ENCODE results near the gene NEDD9. TPM values are rescaled to one million over a fixed set of nuclear protein-coding genes. Genes with fewer than 3 reads are reported as not detected.

The NEDD9 gene
- total RNA-seq, 1 experiment from 2014 or later: 0.17 TPM

- TF ChIP-seq CTCF (IDR thresholded peaks at IDR 0.05 in 2 of 3, conservative IDR thresholded peaks at IDR 0.05 in 1 of 3; ENCODE audit: borderline replicate concordance in 1 of 3, insufficient read depth in 1 of 3, low read depth in 2 of 3, low read length in 2 of 3) (no peak), POLR2A (IDR thresholded peaks at IDR 0.05; ENCODE audit: borderline replicate concordance, extremely low read depth, insufficient read depth, insufficient read length) (no peak), EZH2 (IDR thresholded peaks at IDR 0.05) (no peak), CEBPB (IDR thresholded peaks at IDR 0.05; ENCODE audit: low read depth) (no peak), ZFX (IDR thresholded peaks at IDR 0.05) (no peak)
Observed at GRCh38 chr6:11260249-11261038, 28.0 kb upstream of the NEDD9 start (continued).

GRCh38 chr6:11258260-11259237 lies 26.1 kb upstream of the NEDD9 start:
- H4K20me1 ChIP-seq (ENCODE audit: insufficient read depth): no peaks in the 10 kb centered on the region
- TF ChIP-seq MAX (IDR thresholded peaks at IDR 0.05): no peak
- no peak for TF ChIP-seq SIN3A (IDR thresholded peaks at IDR 0.05; ENCODE audit: low read depth)
- TF ChIP-seq SRF (IDR thresholded peaks at IDR 0.05; ENCODE audit: low read depth): no peak
- no peak for TF ChIP-seq CTCF (IDR thresholded peaks at IDR 0.05 in 2 of 3, conservative IDR thresholded peaks at IDR 0.05 in 1 of 3; ENCODE audit: borderline replicate concordance in 1 of 3, insufficient read depth in 1 of 3, low read depth in 2 of 3, low read length in 2 of 3)
- TF ChIP-seq FOSL1 (IDR thresholded peaks at IDR 0.05; ENCODE audit: low read depth): no peak
- no peak for TF ChIP-seq YY1 (IDR thresholded peaks at IDR 0.05; ENCODE audit: extremely low read depth, insufficient replicate concordance, low read depth, low read length)
- TF ChIP-seq ZNF274 (IDR thresholded peaks at IDR 0.05; ENCODE audit: low read depth, low read length): no peak
- no peak for TF ChIP-seq EZH2phosphoT487 (IDR thresholded peaks at IDR 0.05; ENCODE audit: borderline replicate concordance)
- no peak for TF ChIP-seq EZH2 (IDR thresholded peaks at IDR 0.05)
- TF ChIP-seq ELF1 (IDR thresholded peaks at IDR 0.05; ENCODE audit: borderline replicate concordance, low read depth): no peak
- TF ChIP-seq EGR1 (IDR thresholded peaks at IDR 0.05; ENCODE audit: low read depth): no peak
- DNase-seq (ENCODE audit: low read depth, low spot score) (no peak), ATAC-seq (no peak)
- H3K27ac ChIP-seq (ENCODE audit: low read depth, low read length): no peak overlapping the region
- H3K9ac ChIP-seq (ENCODE audit: low read length): no peak overlapping the region
- no peak overlapping the region for H3K4me3 ChIP-seq (replicated peaks in 1 of 2; ENCODE audit: low read depth in 1 of 2, low read length in 2 of 2)
- no peaks in the 10 kb centered on the region for H3K79me2 ChIP-seq (ENCODE audit: insufficient read depth, low read length)
- intact Hi-C loops (cut with micrococcal nuclease): no loop called here
- H2AFZ ChIP-seq (ENCODE audit: low read depth, low read length, poor library complexity, severe bottlenecking): no peak overlapping the region
- no peaks in the 10 kb centered on the region for H3K4me1 ChIP-seq (ENCODE audit: control insufficient read depth in 1 of 2, insufficient read depth in 2 of 2, low read length in 2 of 2)
- RAD21 ChIA-PET (ENCODE audit: low non-redundant PET in 1 of 2, low total read pairs in 2 of 2, uncharacterized antibody in 2 of 2, unreplicated experiment in 2 of 2): no interaction called here
- BruUV-seq (replicated peaks): no TSS peak
- no peak overlapping the region for H3K4me2 ChIP-seq (ENCODE audit: low read length)
- POLR2A ChIA-PET: no interaction called here
- no peaks in the 10 kb centered on the region for H3K36me3 ChIP-seq (ENCODE audit: control insufficient read depth in 1 of 2, insufficient read depth in 2 of 2, low read length in 2 of 2)
- CTCF ChIA-PET: no interaction called here
- no peaks in the 10 kb centered on the region for H3K9me3 ChIP-seq (ENCODE audit: control insufficient read depth in 1 of 2, insufficient read depth in 1 of 2, low read depth in 1 of 2, low read length in 2 of 2)
- H3K9me2 ChIP-seq (ENCODE audit: insufficient read depth): no peaks in the 10 kb centered on the region; the same call in 1 of the 2 replicates
- no peaks in the 10 kb centered on the region for H3K27me3 ChIP-seq (ENCODE audit: insufficient read depth, low read length)

Data from HCT116 (cell line).